Effector memory CD8-positive, alpha-beta T cell (primary cell): ENCODE measurements around the gene ERH.
A peak's percentile ranks its signal among the peaks of the same experiment; 100 is the strongest.
"Not testable (repeated sequence)": the region's sequence is repeated elsewhere in the genome, so short reads cannot be mapped to it uniquely, and the experiment has no call there.

Experiments used
- ATAC-seq: fragments of 150-1000 bp; cut with Tn5 transposase; replicated peaks from 2 replicates; pipeline ENCODE4 v1.10.0; 2021; ENCODE audit warnings: mild to moderate bottlenecking, moderate library complexity
- DNase-seq, 3 experiments: peaks; one replicate each; pipeline ENCODE4 v3.0.0; 2021
- H3K27ac Mint-ChIP-seq, 2 donors: one replicate each; pipeline ENCODE4 v1.8.0; 2022; ENCODE audit warnings: mild to moderate bottlenecking in 2 of 2, mixed read lengths in 2 of 2, moderate library complexity in 2 of 2
- H3K27me3 Mint-ChIP-seq, 2 donors: one replicate each; pipeline ENCODE4 v1.8.0; 2022; ENCODE audit warnings: mixed read lengths in 2 of 2
- H3K36me3 Mint-ChIP-seq: one replicate; pipeline ENCODE4 v1.8.0; 2022; ENCODE audit warnings: mild to moderate bottlenecking, moderate library complexity, mixed read lengths; ENCODE audit not compliant: insufficient read depth
- H3K4me1 Mint-ChIP-seq, 2 donors: one replicate each; pipeline ENCODE4 v1.8.0; 2022; ENCODE audit warnings: low read depth in 2 of 2, mixed read lengths in 2 of 2
- H3K4me3 Mint-ChIP-seq, 2 donors: one replicate each; pipeline ENCODE4 v1.8.0; 2022; ENCODE audit warnings: mild to moderate bottlenecking in 2 of 2, mixed read lengths in 2 of 2, moderate library complexity in 2 of 2
- H3K9me3 Mint-ChIP-seq, 2 donors: one replicate each; pipeline ENCODE4 v1.8.0; 2022; ENCODE audit warnings: mixed read lengths in 2 of 2
- total RNA-seq, 9 experiments: gene quantifications; one replicate each; lab custom pipeline; 2026; lab: John Stamatoyannopoulos, UW

Gene ERH
- 26.2 to 148 (median 56.6) reads per million in 9 experiments for total RNA-seq

GRCh38 chr14:69398053-69398817, at the start of gene ERH, which contains the start of gene SLC39A9:
Gene ERH, minus strand, starts transcription at chr14:69398299. Its CDS starts 66 bp downstream, at chr14:69398233.
Gene SLC39A9, plus strand, starts transcription at chr14:69398692. Its CDS starts 678 bp downstream, at chr14:69399370.
- H3K27me3 Mint-ChIP-seq: no peaks in the 10 kb centered on the region
- ATAC-seq (peak; percentile 86), DNase-seq (peak; percentile 91 to 93 (median 93))
- peaks cover 58% of the 10 kb centered on the region for H3K36me3 Mint-ChIP-seq
- H3K27ac Mint-ChIP-seq: peak within 1 kb of the TSS; percentile 99 to 100
- H3K4me1 Mint-ChIP-seq: peaks cover 23 to 58% of the 10 kb centered on the region in 2 donors
- H3K4me3 Mint-ChIP-seq: peak within 1 kb of the TSS; percentile 93 to 95
- H3K9me3 Mint-ChIP-seq: no peaks in the 10 kb centered on the region

GRCh38 chr14:69443296-69443805, 45.3 kb upstream of the ERH start:
- H3K27ac Mint-ChIP-seq: no peak overlapping the region
- DNase-seq: no peak
- no peaks in the 10 kb centered on the region for H3K27me3 Mint-ChIP-seq

DNA sequence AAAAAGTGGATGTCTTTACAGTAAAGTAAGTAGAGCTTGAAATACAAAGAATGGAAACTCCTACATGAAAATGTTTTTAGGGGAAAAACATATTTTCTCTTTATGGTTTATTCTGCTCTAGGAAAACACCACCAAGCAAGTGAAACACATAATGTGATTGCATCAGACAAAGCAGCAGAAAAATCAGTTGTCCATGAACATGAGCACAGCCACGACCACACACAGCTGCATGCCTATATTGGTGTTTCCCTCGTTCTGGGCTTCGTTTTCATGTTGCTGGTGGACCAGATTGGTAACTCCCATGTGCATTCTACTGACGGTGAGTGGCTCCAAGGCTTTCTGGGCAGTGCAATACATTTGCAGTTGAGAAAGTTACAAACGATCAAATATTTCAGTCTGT, 43.8 kb upstream of the ERH start:
- DNase-seq: no peak
- H3K36me3 Mint-ChIP-seq: peaks cover 24% of the 10 kb centered on the region
- no peak overlapping the region for H3K27ac Mint-ChIP-seq
- ATAC-seq: no peak
- no peak overlapping the region for H3K4me3 Mint-ChIP-seq
- H3K4me1 Mint-ChIP-seq: peaks cover 1 to 17% of the 10 kb centered on the region in 2 donors
- H3K27me3 Mint-ChIP-seq: no peaks in the 10 kb centered on the region
- H3K9me3 Mint-ChIP-seq: no peaks in the 10 kb centered on the region

More at GRCh38 chr14:69443296-69443805, 45.3 kb upstream of the ERH start:
- no peaks in the 10 kb centered on the region for H3K9me3 Mint-ChIP-seq
- no peak for ATAC-seq
- no peak overlapping the region for H3K4me3 Mint-ChIP-seq
- peaks cover 24% of the 10 kb centered on the region for H3K36me3 Mint-ChIP-seq
- peaks cover 1 to 17% of the 10 kb centered on the region in 2 donors for H3K4me1 Mint-ChIP-seq

DNA sequence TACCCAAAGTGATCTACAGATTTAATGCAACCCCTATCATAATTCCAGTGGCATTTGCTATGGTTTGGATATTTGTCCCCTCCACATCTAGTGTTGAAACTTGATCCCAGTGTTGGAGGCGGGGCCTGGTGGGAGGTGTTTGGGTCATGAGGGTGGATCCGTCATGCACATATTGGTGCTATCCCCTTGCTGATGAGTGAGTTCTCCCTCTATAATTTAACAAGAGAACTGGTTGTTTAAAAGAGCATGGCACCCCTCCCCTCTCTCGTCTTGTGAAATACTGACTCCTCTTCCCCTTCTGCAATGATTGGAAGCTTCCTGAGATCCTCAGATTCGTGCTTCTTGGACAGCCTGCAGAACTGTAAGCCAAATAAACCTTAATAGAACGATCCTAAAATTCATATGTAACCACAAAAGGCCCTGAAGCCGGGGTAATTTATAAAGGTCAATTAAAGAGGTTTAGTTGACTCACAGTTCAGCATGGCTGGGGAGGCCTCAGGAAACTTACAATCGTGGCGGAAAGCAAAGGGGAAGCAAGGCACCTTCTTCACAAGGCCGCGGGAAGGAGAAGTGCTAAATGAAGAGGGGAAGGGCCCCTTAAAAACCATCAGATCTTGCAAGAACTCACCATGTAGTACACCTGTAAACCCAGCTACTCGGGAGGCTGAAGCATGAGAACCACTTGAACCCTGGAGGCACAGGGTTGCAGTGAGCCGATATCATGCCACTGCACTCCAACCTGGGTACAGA, 41.6 kb upstream of the ERH start:
- Mint-ChIP-seq H3K36me3 (peaks cover 20% of the 10 kb centered on the region), H3K27ac (peak overlapping the region in 1 of 2 donors; percentile 70), H3K4me1 (peaks cover 4 to 22% of the 10 kb centered on the region in 2 donors), H3K27me3 (no peaks in the 10 kb centered on the region), H3K4me3 (no peak overlapping the region), H3K9me3 (no peaks in the 10 kb centered on the region)
- no peak for DNase-seq
- no peak for ATAC-seq

DNA sequence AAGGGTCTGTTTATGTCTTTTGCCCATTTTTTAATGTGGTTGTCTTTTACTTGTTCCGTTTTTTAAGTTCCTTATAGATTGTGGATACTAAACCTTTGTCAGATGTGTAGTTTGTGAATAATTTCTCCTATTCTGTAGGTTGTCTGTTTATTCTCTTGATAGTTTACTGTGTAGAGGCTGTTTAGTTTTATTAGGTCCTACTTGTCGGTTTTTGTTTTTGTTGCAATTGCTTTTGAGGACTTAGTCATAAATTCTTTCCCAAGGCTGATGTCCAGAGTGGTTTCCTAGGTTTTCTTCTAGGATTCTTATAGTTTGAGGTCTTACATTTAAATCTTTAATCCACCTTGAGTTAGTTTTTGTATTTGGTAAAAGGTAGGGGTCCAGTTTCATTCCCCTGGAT, 34.3 kb upstream of the ERH start:
- no peak overlapping the region for H3K27ac Mint-ChIP-seq

DNA sequence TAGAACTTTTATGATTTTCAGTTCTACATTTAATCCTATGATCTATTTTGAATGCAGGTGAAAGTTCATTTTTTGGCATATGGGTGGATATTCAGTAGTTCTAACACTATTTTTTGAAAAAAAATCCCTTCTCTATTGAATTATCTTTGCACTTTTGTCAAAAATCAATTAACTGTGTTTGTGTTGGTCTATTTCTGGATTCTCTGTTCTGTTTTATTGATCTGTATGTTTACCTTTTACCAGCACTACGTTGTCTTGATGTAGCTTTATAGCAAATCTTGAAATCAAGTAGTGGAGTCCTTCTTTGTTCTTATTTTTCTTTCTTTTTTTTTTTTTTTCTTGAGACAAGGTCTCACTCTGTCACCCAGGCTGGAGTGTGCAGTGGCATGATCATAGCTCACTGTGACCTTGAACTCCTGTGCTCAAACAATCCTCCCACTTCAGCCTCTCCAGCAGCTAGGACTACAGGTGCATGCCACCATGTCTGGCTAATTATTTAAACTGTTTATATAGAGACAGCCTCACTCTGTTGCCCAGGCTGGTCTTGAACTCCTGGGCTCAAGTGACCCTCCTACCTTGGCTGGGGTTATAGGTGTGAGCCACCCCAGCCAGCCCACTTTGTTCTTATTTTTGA, 32.3 kb upstream of the ERH start:
- no peak for ATAC-seq

More for the DNA sequence above, 34.3 kb upstream of the ERH start:
- Mint-ChIP-seq H3K4me3 (no peak overlapping the region), H3K36me3 (peaks cover 5% of the 10 kb centered on the region), H3K27me3 (no peaks in the 10 kb centered on the region), H3K4me1 (peaks cover 7 to 23% of the 10 kb centered on the region in 2 donors), H3K9me3 (no peaks in the 10 kb centered on the region)
- ATAC-seq: no peak
- no peak for DNase-seq

DNA sequence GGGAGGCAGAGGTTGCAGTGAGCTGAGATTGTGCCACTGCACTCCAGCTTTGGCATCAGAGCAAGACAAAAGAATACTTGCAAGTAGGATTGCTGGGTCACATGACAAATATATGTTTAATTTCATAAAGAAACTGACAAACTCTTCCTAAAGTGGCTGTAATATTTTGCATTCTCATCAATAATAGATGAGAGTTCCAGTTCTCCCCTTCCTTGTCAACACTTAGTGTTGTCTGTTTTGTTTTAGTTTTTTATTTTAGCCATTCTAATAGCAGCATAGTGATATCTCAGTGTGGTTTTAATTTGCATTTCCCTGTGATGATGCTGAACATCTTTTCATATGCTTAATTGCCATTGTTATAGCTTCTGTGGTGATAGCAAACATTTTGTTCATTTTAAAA, 31.5 kb upstream of the ERH start:
- no peaks in the 10 kb centered on the region for H3K9me3 Mint-ChIP-seq
- H3K36me3 Mint-ChIP-seq: peaks cover 29% of the 10 kb centered on the region
- ATAC-seq (no peak), DNase-seq (no peak)
- no peaks in the 10 kb centered on the region for H3K27me3 Mint-ChIP-seq
- no peak overlapping the region for H3K27ac Mint-ChIP-seq
- peaks cover 4 to 13% of the 10 kb centered on the region in 2 donors for H3K4me1 Mint-ChIP-seq
- no peak overlapping the region for H3K4me3 Mint-ChIP-seq

More for the DNA sequence above, 32.3 kb upstream of the ERH start:
- no peaks in the 10 kb centered on the region for H3K9me3 Mint-ChIP-seq
- H3K27ac Mint-ChIP-seq: peak overlapping the region in 1 of 2 donors; percentile 63
- H3K4me3 Mint-ChIP-seq: no peak overlapping the region
- H3K27me3 Mint-ChIP-seq: no peaks in the 10 kb centered on the region
- H3K36me3 Mint-ChIP-seq: peaks cover 23% of the 10 kb centered on the region
- peaks cover 4 to 21% of the 10 kb centered on the region in 2 donors for H3K4me1 Mint-ChIP-seq
- DNase-seq: no peak

- H3K4me1 Mint-ChIP-seq: peaks cover 4 to 12% of the 10 kb centered on the region in 2 donors
- H3K27me3 Mint-ChIP-seq: no peaks in the 10 kb centered on the region
- H3K4me3 Mint-ChIP-seq: no peak overlapping the region
- peaks cover 29% of the 10 kb centered on the region for H3K36me3 Mint-ChIP-seq
- H3K9me3 Mint-ChIP-seq: no peaks in the 10 kb centered on the region
- no peak overlapping the region for H3K27ac Mint-ChIP-seq
- ATAC-seq (no peak), DNase-seq (no peak)
Measured at GRCh38 chr14:69428289-69428998, 30.3 kb upstream of the ERH start.

DNA sequence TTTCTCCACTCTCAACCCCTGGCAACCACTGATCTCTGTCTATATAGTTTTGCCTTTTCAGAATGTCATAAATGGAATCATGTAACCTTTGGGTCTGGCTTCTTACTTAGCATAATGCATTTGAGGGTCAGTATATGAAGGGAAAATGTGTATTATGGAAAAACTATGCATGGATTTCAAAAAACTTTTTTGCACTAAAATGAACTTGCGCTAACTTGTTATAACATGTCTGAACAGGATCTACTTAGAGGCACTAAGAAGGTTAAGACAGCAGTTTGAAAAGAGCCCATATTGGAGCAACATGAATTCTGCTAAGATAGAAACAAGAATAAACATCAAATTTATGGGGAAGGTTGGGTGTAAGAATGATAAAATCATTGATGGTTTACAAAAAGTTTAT, 29.5 kb upstream of the ERH start:
- peaks cover 4 to 12% of the 10 kb centered on the region in 2 donors for H3K4me1 Mint-ChIP-seq
- H3K27me3 Mint-ChIP-seq: no peaks in the 10 kb centered on the region
- no peak for ATAC-seq
- H3K9me3 Mint-ChIP-seq: no peaks in the 10 kb centered on the region
- no peak overlapping the region for H3K27ac Mint-ChIP-seq
- DNase-seq: no peak
- peaks cover 34% of the 10 kb centered on the region for H3K36me3 Mint-ChIP-seq
- no peak overlapping the region for H3K4me3 Mint-ChIP-seq

DNA sequence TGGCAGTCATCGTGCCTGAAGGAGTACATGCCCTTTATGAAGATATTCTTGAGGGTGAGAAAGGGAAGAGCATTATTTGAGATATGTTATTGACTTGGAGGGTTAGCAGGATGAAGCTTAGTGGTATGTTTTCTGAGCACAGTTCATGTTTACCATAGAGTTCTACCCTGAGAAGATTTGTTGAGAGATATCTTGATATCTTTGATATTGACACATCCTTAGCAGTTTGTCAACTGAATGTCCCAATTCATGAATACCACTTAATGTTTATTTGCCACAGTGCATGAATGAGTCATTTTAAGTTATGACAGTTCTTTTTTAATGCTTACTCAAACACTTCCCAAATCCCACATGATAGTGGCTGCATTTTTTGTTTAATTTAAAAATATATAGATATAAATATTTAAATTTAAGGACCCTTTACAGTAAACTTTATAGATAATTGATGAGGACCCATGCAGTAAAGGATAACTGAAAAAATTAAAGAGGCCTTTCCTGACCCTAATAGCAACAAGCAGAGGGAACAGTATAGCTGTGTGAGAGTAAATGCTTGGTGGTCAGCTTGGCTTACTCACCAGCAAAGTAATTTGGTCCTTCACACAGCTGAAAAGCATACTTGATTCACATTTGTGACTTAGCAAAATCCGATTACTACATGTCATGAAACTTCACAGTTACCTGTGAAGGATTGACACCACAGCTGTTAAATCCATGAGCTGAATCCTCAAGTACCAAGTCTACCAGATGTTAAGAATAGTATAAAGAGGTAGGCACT, 26.2 kb upstream of the ERH start:
- DNase-seq: no peak
- H3K27me3 Mint-ChIP-seq: no peaks in the 10 kb centered on the region
- no peak for ATAC-seq
- H3K4me3 Mint-ChIP-seq: no peak overlapping the region
- peaks cover 20 to 22% of the 10 kb centered on the region in 2 donors for H3K4me1 Mint-ChIP-seq
- peaks cover 36% of the 10 kb centered on the region for H3K36me3 Mint-ChIP-seq
- no peak overlapping the region for H3K27ac Mint-ChIP-seq
- no peaks in the 10 kb centered on the region for H3K9me3 Mint-ChIP-seq

- H3K27me3 Mint-ChIP-seq: no peaks in the 10 kb centered on the region
- H3K36me3 Mint-ChIP-seq: peaks cover 36% of the 10 kb centered on the region
- peaks cover 30 to 33% of the 10 kb centered on the region in 2 donors for H3K4me1 Mint-ChIP-seq
- no peak for ATAC-seq
- DNase-seq: no peak
- H3K4me3 Mint-ChIP-seq: no peak overlapping the region
- no peak overlapping the region for H3K27ac Mint-ChIP-seq
- no peaks in the 10 kb centered on the region for H3K9me3 Mint-ChIP-seq
Measured at GRCh38 chr14:69423279-69423678, 25.2 kb upstream of the ERH start.

DNA sequence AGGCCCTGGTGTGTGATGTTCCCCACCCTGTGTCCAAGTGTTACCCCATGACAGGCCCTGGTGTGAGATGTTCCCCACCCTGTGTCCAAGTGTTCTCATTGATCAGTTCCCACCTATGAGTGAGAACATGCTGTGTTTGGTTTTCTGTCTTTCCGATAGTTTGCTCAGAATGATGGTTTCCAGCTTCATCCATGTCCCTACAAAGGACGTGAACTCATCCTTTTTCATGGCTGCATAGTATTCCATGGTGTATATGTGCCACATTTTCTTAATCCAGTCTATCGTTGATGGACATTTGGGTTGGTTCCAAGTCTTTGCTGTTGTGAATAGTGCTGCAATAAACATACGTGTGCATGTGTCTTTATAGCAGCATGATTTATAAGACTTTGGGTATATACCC, 18.0 kb upstream of the ERH start:
- not testable (repeated sequence) for H3K36me3 Mint-ChIP-seq, H3K27me3 Mint-ChIP-seq, H3K27ac Mint-ChIP-seq, ATAC-seq, H3K4me3 Mint-ChIP-seq, DNase-seq, H3K9me3 Mint-ChIP-seq
- H3K4me1 Mint-ChIP-seq: peaks cover 32 to 48% of the 10 kb centered on the region in 2 donors
